Measurements from ENCODE around the gene NHLH2. TPM values are rescaled to one million over a fixed set of nuclear protein-coding genes. Genes with fewer than 3 reads are reported as not detected.

NHLH2 gene
- total and polyA plus RNA-seq, 11 donors: not detected

DNA sequence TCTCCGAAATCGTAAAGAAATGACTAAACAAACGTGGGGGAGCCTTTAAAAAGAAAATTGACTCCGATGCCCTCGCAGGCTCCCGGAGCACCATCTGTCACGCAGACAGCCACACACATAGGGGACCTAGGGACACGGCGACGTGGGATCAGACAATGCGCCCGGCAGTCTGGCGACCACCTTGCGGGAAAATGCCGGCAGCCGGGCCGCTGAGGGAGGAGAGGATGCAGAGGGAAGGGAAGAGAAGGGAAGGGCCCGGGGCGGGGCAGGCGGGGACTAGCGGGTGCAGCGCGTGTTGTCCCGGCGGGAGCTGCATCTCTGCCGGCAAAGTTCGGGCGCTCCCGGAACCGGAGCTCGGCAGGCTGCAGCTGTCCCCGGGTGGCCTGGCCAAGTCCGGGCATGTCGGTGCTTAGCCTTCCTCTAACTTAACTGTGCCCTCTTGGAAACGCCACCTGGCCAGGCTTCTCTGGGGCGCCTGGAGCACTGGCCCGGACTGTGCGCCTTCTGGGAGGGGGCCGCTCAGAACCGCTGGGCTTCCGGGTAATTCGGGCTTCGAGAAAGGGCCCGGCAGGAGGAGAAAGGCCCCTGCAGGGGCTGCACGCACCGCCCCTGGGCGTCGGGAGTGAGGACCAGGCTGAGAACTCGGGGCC is 1.8 kb downstream of the NHLH2 start:
- no peaks in the 10 kb centered on the region for H3K9me3 ChIP-seq
- intact Hi-C loops (cut with DNase I): no loop called here
- peaks cover 35 to 92% (median 69%) of the 10 kb centered on the region in 9 donors for H3K27me3 ChIP-seq
- no peak overlapping the region for H3K27ac ChIP-seq
- WGBS, 4 donors: 1 to 3% (median 1%) methylated on average over 31 to 49 of the region's 49 CpGs
- no peaks in the 10 kb centered on the region for H3K36me3 ChIP-seq
- peak in 3 of 5 donors; percentile 26 to 67 (median 32) for DNase-seq
- peak overlapping the region in 11 of 12 donors; percentile 17 to 47 (median 31) for H3K4me3 ChIP-seq
- H3K4me1 ChIP-seq: peaks cover 0 to 24% (median 17%) of the 10 kb centered on the region in 12 donors
- ATAC-seq: peak in 3 of 4 donors; percentile 18 to 51 (median 28)
- TF ChIP-seq POLR2A (IDR thresholded peaks at IDR 0.05): no peak
- TF ChIP-seq, protein P1, sequence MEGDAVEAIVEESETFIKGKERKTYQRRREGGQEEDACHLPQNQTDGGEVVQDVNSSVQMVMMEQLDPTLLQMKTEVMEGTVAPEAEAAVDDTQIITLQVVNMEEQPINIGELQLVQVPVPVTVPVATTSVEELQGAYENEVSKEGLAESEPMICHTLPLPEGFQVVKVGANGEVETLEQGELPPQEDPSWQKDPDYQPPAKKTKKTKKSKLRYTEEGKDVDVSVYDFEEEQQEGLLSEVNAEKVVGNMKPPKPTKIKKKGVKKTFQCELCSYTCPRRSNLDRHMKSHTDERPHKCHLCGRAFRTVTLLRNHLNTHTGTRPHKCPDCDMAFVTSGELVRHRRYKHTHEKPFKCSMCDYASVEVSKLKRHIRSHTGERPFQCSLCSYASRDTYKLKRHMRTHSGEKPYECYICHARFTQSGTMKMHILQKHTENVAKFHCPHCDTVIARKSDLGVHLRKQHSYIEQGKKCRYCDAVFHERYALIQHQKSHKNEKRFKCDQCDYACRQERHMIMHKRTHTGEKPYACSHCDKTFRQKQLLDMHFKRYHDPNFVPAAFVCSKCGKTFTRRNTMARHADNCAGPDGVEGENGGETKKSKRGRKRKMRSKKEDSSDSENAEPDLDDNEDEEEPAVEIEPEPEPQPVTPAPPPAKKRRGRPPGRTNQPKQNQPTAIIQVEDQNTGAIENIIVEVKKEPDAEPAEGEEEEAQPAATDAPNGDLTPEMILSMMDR (IDR thresholded peaks at IDR 0.05): no peak

DNA sequence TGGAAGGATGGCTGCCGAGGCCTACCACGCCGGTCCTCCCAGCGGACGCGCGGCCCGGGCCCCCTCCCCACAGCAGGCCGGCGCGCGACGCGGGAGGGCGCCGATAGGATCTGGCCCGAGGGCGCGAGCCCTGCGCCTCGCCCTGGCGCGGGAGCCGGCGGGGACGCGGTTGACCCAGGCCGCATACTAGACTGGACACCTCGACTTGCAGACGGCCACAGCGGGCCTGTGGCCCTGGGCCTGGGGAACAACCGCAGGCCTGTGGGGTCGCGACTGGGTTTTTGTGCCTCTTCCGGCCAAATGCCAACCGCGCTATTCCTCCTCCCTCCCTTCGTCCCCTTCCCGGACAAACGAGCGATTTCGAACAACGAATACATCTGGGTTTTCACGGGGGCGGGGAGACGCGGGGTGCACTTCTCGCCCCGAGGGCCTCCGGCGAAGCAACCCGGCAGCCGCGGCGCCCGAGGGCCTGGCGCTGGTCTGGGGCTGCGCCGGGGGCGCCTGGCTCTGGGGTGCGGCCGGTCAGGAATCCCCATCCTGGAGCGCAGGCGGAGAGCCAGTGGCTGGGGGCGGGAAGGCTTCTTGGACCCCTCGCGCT is 2.4 kb downstream of the NHLH2 start:
- Histone ChIP-seq H3K36me3 (no peaks in the 10 kb centered on the region), H3K9me3 (no peaks in the 10 kb centered on the region), H3K4me3 (peak overlapping the region in 11 of 12 donors; percentile 17 to 47 (median 31)), H3K4me1 (peaks cover 0 to 24% (median 17%) of the 10 kb centered on the region in 12 donors), H3K27me3 (peaks cover 35 to 96% (median 69%) of the 10 kb centered on the region in 9 donors), H3K27ac (no peak overlapping the region)
- DNase-seq: no peak
- TF ChIP-seq, protein P1 (IDR thresholded peaks at IDR 0.05): no peak
- TF ChIP-seq POLR2A (IDR thresholded peaks at IDR 0.05): no peak
- WGBS, 4 donors: 1 to 2% (median 2%) methylated on average over 19 to 67 of the region's 67 CpGs
- peak in 1 of 4 donors; percentile 39 for ATAC-seq
- intact Hi-C loops (cut with DNase I): no loop called here

DNA sequence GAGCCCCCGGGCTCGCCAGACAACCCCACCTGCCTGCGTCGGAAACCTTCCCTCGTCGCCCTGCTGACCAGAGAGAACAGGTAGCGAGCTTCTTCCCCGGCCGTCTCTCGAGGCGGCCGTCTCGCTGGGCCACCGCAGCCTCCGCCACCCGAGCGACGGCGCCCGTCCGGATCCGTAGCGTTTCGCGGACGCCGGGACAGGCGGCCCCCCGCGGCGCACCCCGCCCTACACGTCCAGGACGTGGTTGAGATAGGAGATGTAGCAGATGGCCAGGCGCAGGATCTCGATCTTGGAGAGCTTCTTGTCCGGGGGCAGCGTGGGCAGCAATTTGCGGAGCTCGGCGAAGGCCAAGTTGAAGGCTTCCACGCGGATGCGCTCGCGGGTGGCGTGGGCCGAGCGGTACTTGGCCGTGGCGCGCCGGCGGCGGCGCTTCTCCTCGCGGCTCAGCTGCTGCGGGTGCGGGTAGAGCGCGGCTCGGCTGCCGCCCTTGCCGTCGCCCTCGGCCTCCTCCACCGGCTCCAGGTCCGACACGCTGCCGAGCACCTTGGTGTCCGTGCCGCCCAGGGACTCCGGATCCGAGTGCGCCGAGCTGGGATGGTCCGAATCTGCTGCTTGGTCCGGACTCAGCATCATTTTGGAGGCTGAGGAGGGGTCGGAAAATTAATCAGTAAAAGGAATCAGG is 3.0 kb downstream of the NHLH2 start:
- Histone ChIP-seq H3K36me3 (no peaks in the 10 kb centered on the region), H3K4me3 (peak overlapping the region in 10 of 12 donors; percentile 17 to 47 (median 30)), H3K4me1 (peaks cover 0 to 24% (median 17%) of the 10 kb centered on the region in 12 donors), H3K9me3 (no peaks in the 10 kb centered on the region), H3K27me3 (peaks cover 35 to 91% (median 66%) of the 10 kb centered on the region in 9 donors), H3K27ac (no peak overlapping the region)
- DNase-seq (no peak), ATAC-seq (peak in 1 of 4 donors; percentile 14)
- TF ChIP-seq, protein P1 (IDR thresholded peaks at IDR 0.05): no peak
- no peak for TF ChIP-seq POLR2A (IDR thresholded peaks at IDR 0.05)
- 2 to 4% (median 3%) methylated on average over 55 to 80 of the region's 80 CpGs for WGBS, 4 donors
- intact Hi-C loops (cut with DNase I): no loop called here

DNA sequence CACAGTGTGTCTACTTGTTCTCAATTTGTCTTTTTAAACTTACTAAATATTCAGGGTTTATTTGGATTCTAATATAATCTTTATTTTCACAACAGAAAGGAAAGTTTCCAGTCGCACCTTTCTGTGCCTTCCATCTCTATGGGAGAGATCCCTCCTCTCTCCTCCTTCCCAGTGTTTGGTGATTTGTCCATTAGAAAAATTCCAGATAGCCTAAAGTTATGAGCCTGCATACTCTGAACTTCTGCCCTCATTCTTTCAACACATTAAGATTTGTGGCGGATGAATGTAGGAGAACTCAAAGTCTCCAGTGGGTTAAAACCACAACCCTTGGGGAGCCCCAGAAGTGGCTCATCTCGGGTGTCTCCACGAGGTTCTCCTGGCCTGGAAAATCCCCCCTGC is 3.6 kb downstream of the NHLH2 start:
- intact Hi-C loops (cut with DNase I): no loop called here
- no peaks in the 10 kb centered on the region for H3K36me3 ChIP-seq
- no peak for DNase-seq
- 27 to 39% (median 29%) methylated on average over 4 of the region's 4 CpGs for WGBS, 4 donors
- H3K4me1 ChIP-seq: peaks cover 0 to 24% (median 17%) of the 10 kb centered on the region in 12 donors
- H3K4me3 ChIP-seq: no peak overlapping the region
- no peaks in the 10 kb centered on the region for H3K9me3 ChIP-seq
- peaks cover 35 to 87% (median 61%) of the 10 kb centered on the region in 9 donors for H3K27me3 ChIP-seq
- TF ChIP-seq POLR2A (IDR thresholded peaks at IDR 0.05): no peak
- TF ChIP-seq, protein P1 (IDR thresholded peaks at IDR 0.05): no peak
- ATAC-seq: no peak
- H3K27ac ChIP-seq: no peak overlapping the region

All from heart left ventricle (tissue), 16 donors.